Measurements from ENCODE around the gene SMYD3. TPM values are rescaled to one million over a fixed set of nuclear protein-coding genes. Genes with fewer than 3 reads are reported as not detected.

The SMYD3 gene
- total RNA-seq, 1 donor from 2014 or later: 23.8 TPM

DNA sequence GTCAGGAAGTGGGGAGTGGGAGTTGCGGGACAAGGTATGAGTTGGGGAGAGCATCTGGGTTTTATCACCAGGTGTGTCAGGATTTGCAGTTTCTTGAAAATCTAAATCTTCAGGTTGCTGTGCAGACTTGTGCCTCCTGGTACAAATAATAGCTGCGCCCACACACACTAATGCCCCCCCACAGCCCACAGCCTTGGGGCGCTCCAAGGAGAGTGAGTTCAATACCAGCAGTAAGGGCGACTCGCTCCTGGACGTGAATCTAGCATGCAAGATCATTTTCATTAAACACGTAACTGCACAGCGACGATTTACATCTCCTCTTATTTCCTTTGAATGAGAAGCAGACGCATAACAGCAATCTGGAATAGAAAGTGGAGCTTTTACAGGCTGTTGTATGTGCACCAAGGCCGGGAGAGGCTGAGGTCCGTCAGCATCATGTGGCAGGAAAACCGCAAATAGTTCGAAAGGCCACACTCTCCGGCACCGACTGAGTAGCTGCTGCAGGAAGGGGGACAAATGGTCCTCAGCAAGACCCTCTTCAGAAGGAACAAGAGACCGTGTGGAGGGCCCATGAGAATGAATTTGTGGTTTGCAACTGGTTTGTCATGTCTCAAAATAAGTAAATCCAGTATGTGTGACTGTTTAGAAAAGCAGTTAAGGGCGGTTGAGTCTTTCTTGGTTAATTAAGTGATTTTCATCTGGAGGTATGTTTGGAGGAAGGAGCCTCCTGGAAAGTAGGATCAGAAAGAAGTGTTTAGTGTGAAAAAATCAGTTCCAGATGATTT lies 439.5 kb downstream of the SMYD3 start:
- DNase-seq (ENCODE audit: low read depth): no peak
- H3K4me3 ChIP-seq (ENCODE audit: low read depth, low read length): no peak overlapping the region
- no peak for TF ChIP-seq CTCF (conservative IDR thresholded peaks at IDR 0.05; ENCODE audit: low read depth, low read length)

DNA sequence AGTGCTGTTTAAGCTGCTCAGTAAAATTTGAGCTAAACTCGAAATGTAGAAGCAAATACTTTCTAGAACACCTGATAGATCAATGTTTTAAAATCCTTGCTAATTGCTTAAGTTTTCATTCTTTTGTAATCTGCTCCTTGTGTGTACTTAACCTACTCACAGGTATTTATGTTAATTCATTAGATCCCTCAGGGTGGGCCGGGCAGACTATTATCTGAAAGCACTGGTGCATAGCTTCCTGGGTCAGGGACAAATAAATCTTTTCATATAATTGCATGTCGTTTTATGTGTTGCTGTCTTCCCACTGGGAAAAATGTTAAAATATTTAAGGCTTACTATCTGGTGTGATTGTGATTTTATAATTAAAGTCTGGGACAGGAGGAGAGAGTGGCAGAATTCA lies 440.5 kb downstream of the SMYD3 start:
- no peak for DNase-seq (ENCODE audit: low read depth)
- no peak overlapping the region for H3K4me3 ChIP-seq (ENCODE audit: low read depth, low read length)
- TF ChIP-seq CTCF (conservative IDR thresholded peaks at IDR 0.05; ENCODE audit: low read depth, low read length): no peak

- no peak overlapping the region for H3K4me3 ChIP-seq (ENCODE audit: low read depth, low read length)
- no peak for TF ChIP-seq CTCF (conservative IDR thresholded peaks at IDR 0.05; ENCODE audit: low read depth, low read length)
- no peak for DNase-seq (ENCODE audit: low read depth)
Measured at GRCh38 chr1:246065592-246065991, 441.5 kb downstream of the SMYD3 start.

- no peak for TF ChIP-seq CTCF (conservative IDR thresholded peaks at IDR 0.05; ENCODE audit: low read depth, low read length)
Measured at GRCh38 chr1:246064891-246065290, 442.2 kb downstream of the SMYD3 start.

DNA sequence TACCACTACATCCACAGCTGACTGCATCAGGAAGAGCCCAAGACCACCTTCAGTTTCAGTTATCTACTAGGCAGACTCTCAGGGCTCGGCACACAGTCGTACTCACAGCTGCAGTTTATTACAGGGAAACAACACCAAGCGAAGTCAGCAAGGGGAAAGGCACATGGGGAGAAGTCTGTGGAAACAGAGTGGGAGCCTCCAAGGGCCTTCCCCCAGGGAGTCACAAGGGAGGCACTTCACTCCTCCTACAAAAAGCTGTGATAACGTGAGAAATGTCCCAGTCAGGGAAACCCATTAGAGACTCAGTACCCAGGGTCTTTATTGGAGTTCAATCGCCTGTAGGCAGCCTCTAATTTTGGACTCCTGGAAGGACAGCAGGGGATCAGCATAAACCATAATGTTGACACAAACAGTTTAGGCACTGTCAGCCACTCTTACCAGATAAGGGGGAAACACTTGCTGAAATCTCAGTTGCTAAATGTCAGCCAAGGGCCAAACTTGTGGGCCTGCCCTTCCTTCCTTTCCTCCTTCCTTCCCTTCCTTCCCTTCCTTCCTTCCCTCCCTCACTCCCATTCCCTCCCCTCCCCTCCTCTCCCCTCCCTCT lies 444.0 kb downstream of the SMYD3 start:
- no peak overlapping the region for H3K4me3 ChIP-seq (ENCODE audit: low read depth, low read length)
- no peak for DNase-seq (ENCODE audit: low read depth)
- TF ChIP-seq CTCF (conservative IDR thresholded peaks at IDR 0.05; ENCODE audit: low read depth, low read length): no peak

More at GRCh38 chr1:246064891-246065290, 442.2 kb downstream of the SMYD3 start:
- H3K4me3 ChIP-seq (ENCODE audit: low read depth, low read length): no peak overlapping the region
- DNase-seq (ENCODE audit: low read depth): no peak

GRCh38 chr1:246058466-246058865 lies 448.6 kb downstream of the SMYD3 start:
- H3K4me3 ChIP-seq (ENCODE audit: low read depth, low read length): no peak overlapping the region
- TF ChIP-seq CTCF (conservative IDR thresholded peaks at IDR 0.05; ENCODE audit: low read depth, low read length): no peak
- no peak for DNase-seq (ENCODE audit: low read depth)
